Stomach (tissue), 4 donors: ENCODE data around the gene WDR89.

Experiments
- POLR2A ChIP-seq, 4 donors: fragments of 450-650 bp; IDR thresholded peaks; one replicate each; pipeline ENCODE4 v1.6.1; 2016; ENCODE audit warnings: antibody characterized with exemption in 4 of 4, control low read depth in 2 of 4, mild to moderate bottlenecking in 1 of 4, moderate library complexity in 1 of 4
- POLR2AphosphoS5 ChIP-seq, 3 donors: sonication (generic); formaldehyde crosslinking; IDR thresholded peaks; one replicate each; pipeline ENCODE4 v1.6.1; 2016; ENCODE audit warnings: antibody characterized with exemption in 3 of 3

GRCh38 chr14:63672417-63673180 is 30.9 kb upstream of the WDR89 start:
- TF ChIP-seq POLR2A (IDR thresholded peaks at IDR 0.05) (no peak), POLR2AphosphoS5 (IDR thresholded peaks at IDR 0.05) (no peak)
